GM18867 (cell line): ENCODE data around the gene SOSTDC1.
"Not testable (repeated sequence)": the region's sequence is repeated elsewhere in the genome, so short reads cannot be mapped to it uniquely, and the experiment has no call there.

ENCODE experiments used
- ATAC-seq: cut with Tn5 transposase; IDR thresholded peaks from one replicate; pipeline ENCODE4 v1.9.1; 2021; ENCODE audit warnings: mild to moderate bottlenecking, moderate library complexity; ENCODE audit not compliant: unreplicated experiment

Gene SOSTDC1

DNA sequence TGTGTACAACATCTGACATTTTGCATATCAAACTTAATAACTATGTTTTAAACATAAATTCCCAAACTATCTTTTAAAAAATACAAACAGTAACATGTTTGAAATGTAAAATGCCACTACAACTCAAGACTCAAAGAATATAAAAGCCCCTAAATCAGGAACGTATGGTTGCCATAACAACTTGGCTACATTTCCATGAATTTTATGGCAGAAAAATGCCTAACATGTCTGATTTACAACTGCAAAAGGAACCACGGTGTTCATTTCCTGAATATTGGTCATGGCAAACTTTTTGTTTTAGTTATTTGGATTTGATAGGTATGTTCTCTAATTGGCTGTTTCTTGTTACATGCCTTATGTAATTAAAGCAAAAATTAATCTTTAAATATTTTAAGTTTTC is 2.0 kb downstream of the SOSTDC1 start:
- no peak for ATAC-seq

DNA sequence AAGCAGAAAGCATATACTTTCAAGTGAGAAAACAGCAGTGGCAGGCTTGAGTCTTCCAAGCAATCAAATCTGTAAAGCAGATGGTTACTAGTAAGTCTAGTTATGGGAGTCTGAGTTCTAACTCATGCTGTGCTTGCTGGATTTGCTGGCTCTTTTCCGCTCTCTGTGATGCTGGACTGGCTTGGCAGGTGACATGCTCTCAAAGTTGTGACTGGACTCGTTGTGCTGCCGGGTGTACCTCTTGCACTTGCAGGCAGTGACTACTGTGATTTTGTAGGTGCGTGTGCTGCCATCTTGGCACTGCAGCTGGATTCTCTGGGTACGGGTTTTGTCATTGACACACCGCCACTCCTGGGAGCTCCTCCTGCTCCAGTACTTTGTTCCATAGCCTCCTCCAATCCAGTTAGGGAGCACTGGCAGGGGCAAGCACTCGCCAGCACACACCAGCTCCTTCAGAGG is 3.1 kb downstream of the SOSTDC1 start:
- ATAC-seq: no peak

DNA sequence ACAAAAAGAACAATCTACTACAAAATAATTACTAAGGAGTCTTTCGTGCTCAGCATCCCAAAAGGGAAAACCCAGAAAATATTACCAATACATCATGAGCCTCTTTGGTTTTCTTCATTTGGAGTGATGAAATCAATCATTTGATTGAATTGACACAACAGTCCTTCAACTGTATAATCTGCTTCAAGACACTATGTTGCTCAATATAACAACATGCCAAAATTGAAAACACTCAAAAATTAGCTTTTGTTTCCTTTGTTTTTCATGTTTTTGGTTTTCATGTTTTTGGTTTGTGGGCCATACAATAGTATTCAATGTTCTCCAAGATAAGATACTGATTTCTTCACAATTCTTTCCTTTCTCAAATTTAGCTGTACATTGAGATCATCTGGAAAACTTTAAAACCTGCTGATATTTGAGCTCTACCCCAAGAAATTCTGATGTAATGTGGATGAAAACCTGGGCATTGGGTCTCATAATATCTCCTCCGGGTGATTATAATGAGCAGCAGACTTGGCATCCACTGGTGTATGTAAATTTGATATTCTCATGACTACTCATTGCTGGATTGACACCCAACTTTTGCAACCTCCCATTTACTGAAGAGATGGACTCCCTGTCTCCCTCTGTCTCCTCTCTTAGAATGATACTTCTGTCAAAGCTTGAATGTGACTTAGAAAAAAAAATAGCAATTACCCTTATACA is 4.6 kb downstream of the SOSTDC1 start:
- no peak for ATAC-seq

DNA sequence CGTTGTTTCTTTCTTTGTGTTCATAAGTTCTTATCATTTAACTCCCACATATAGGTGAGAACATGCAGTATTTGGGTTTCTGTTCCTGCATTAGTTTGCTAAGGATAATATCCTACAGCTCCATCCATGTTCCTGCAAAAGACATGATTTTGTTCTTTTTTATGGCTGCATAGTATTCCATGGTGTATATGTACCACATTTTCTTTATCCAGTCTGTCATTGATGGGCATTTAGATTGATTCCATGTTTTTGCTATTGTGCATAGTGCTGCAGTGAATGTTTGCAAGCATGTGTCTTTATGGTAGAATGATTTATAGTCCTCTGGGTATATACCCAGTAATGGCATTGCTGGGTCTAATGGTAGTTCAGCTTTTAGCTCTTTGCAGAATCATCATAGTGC is 9.2 kb downstream of the SOSTDC1 start:
- ATAC-seq: not testable (repeated sequence)

DNA sequence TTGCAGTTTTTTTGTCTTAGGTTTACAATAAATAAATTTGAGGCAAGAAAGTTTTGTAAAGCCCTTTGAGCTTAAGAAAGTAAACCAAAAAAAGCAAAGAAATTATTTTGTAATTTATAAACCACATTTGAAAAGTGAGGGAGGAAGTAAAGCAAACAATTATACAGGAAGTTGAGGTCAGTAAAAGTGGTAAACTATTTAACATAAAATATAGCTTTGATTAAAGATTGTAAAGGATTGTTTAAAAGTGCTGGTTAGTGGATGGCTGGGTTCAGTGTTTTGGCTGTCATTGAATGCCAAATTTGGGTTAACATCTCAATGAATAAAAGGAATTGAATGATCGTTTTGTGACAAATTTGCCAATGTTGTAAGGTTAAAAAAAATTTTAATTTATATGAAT is 9.9 kb downstream of the SOSTDC1 start:
- ATAC-seq: no peak

DNA sequence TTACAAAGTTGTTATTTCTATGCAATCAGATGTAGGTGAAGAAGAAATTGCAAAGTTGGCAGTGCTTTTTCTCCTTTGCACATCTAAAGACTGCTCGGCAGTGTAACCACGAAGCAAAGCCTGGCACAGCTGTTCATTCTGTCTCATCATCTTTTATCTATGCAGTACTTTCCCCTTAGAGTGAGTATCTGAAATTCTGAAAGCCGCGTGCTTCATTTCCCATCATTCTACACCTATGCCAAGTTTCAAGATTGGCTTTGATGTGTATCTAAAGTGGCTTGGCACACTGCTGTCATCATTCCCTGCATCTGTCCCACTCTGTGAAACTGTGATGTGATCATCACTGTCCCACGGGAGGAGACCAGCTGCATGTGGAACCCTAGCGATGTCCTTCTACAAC is 15.2 kb downstream of the SOSTDC1 start:
- ATAC-seq: no peak

DNA sequence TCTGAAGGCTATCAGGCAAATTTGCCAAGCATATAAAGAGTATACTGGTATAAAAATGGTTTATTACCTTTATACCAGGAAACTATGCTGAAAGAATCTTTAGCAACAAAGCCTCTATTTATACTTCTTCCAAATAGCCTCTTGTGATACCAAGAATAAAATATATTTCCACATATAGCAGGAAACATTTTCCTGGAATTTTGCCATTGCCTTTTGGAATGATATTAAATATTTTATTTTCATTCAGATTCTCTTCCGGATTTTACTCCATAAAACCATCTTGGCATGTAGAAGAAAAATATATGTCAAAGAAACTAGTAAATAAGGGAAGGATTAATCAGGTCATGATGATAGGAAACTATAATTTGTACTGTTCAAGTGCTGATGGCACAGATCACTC is 17.7 kb downstream of the SOSTDC1 start:
- no peak for ATAC-seq

DNA sequence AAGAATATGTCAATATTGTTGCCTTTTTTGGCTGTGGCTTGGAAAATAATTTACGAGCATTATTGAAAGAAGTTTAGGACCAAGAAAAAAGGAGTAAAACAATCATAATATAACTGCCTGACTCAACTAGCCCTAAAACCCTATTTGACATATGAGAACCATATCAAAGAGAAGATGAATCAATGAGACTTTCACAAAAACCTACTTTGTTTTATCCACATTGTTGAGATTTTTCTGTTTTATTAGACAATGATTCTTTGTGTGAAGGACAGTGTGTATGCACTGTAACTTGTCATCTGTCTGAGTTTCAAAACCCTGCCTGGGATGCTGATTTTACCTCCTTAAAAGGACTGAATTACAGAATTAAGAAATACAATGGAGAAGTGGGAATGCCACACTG is 19.0 kb downstream of the SOSTDC1 start:
- no peak for ATAC-seq

DNA sequence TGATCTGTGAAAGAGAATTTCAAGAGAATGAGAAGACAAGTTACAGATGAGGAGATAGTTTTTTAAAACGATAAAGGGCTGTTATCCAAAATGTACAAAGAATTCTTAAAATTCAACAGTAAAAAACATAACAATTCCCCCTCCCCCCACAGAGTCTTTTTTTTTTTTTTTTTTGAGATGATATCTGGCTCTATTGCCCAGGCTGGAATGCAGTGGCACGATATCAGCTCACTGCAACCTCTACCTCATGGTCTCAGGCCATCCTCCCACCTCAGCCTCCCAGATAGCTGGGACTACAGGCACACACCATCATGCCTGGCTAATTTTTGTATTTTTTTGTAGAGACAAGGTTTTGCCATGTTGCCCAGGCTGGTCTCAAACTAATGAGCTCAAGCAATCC is 21.7 kb downstream of the SOSTDC1 start:
- not testable (repeated sequence) for ATAC-seq

DNA sequence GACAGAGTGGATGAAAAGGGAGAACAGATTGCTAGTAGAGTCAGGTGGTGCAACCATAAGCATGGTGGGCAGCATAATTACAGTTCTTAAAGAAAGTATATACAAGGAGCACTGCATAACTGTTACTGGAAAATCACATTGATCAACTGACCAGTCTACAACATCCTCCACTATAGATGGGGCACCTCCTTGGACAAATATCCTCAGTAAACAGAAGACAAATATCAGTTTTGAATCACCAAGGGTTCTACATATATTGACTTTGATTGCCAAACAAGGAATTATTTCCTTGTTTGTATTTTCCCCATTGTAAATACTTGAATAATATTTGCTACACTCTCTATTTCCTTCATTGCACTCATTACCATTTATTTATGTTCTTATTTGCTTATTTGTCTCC is 26.6 kb downstream of the SOSTDC1 start:
- no peak for ATAC-seq

DNA sequence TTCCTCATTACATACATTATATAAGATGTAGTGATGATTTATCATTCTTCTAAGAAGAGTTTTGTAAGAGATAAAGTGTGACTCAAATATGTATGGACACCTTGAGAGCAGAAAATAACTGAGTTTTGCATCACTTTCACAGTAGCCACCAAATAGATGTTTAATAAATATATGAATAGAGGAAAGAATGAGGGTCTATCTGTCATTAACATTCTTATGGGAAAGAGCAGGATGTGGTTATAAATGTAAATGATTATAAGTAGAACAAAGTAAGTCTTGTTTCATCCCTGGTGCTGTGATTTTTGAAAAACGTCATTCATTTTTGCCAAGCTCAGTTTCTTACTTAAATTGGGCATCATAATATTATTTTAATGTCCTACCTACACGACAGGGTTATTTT is 29.2 kb downstream of the SOSTDC1 start:
- no peak for ATAC-seq

DNA sequence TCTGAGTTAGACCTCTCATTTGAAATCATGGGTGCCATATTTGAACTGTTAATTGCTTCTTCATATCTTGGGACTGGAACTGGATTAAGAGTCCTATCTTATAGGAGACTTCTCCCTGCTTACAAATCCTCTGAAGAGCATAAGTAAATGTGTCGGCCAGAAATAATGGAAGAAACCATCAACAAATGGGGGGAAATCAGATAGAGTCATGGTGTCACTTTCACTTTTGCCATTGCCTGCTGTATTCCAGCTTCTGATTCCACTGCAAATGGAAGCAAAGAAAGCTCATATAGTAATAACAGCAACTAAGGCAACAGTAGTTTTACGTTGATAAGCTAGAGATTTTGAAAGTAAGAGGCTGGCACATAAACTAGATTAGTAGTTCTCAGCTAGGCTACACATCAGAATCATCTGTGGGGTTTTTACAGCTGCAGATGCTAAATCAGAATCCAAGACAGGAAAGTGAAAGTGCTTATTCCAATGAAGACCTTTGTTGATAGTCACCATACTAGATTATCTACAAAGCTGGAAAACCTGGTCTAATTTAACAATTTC is 31.9 kb downstream of the SOSTDC1 start:
- ATAC-seq: no peak

DNA sequence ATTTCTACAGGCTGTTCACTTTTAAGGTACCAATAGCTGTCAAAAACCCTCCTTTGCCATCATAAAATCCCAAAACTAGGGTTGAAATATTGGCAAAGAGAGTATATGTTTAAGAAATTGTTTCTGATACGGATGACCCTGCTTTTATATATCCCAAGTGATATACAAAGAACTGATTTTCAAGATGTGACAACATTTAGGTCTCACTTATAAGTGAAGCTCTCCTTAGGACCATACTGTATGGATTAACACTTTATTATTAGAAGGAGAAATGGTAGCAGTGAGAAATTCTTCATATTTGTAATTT is 33.2 kb downstream of the SOSTDC1 start:
- no peak for ATAC-seq

DNA sequence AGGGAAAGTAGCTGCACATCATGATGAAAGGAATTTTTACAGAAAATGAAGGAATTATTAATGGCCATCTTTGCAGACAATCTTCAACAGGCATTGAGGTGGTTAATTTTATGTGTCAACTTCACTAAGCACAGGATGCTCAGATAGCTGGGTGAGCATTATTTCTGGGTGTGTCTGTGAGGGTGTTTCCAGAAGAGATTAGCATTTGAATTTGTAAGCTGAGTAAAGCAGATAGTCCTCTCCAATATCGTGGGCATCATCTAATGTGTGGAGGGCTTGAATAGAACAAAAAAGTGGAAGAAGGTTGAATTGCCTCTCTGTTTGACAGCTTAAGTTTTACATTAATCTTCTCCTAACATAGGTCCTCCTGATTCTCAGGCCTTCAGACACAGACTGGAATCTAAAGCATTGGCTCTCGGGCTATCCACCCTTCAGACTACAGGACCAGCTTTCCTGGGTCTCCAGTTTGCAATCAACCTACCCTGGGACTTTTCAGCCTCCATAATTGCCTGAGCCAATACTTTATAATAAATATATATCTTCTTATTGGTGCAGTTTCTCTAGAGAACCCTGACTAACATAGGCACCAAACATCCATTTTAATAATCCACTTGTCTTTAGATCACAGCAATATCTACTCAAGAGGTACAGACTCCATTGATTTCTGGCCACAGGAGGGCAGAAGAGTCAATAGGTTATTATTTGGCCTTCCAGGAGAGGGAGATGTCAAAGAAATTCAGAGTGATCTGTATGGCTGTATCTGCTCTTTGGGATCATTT is 33.7 kb downstream of the SOSTDC1 start:
- no peak for ATAC-seq

DNA sequence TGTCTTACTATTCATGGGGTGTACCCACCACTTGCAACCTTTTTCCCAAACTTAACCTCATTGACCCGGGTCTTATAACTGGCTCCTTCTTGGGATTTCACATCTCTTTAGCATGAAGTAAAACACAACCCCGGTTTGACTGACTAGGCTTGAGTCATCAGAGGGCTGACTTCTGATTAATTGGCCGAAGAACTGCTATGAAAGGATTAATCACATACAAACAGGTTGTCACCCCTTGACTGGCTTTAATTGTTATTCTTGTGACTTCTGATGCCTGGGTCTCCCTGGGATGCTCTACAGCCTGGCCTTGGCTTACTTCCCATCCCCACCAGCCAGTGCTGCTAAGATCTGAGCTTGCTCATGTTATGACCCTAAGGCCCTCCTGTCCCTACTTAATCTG is 35.4 kb downstream of the SOSTDC1 start:
- ATAC-seq: no peak

DNA sequence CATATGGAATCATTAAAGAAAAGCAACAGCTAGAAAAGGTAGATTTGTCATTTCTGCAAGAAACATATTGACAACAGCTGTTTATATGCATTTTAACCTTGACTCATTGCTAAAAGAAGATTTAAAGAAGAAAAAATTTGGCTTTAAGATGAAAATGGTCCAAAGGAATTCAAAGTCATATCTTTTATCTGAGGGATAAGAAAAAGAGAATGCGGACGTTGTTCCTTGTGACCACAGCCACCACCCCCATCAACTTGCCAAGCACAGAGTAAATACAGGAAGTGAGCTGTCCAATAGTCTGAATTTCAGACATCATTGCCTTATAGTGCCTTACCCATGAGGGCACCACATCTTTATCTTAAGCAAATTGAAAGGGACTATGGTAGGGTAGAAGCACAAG is 36.9 kb downstream of the SOSTDC1 start:
- no peak for ATAC-seq

DNA sequence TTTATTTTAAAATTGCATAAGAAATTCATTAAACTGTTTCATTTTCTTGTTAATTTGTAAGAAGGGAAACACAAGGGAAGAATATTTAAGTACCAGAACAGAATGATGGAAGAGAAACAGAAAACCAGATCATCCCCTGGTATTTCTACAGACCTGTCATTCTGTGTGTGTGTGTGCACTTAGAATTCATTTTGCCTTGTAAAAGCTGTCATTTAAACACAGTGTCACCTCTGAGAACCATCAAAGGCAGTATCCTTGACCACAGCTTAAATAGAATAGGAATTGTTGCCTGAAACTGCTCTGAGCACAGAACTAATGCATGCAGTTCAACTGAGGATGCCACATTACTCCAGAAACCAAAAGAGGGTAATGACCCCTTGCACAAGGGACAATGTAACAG is 37.4 kb downstream of the SOSTDC1 start:
- ATAC-seq: no peak

DNA sequence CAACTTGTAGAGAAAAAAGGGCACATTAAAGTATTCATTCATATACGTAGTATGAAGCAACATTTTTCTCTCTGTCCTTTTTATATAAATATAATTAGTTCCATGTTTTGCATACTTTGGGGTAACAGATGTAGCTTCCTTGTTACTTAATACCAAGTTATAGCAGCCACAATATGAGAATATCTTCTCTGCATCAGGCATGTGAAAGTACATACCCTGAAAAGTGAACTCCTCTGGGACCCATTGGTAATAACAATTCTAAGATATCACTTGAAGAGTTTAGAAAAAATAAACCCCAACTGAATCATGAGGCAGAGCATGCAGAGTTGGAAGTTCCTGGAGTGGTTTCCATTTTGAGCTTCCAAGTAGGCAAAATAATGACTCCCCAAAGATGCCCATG is 41.8 kb downstream of the SOSTDC1 start:
- ATAC-seq: no peak

DNA sequence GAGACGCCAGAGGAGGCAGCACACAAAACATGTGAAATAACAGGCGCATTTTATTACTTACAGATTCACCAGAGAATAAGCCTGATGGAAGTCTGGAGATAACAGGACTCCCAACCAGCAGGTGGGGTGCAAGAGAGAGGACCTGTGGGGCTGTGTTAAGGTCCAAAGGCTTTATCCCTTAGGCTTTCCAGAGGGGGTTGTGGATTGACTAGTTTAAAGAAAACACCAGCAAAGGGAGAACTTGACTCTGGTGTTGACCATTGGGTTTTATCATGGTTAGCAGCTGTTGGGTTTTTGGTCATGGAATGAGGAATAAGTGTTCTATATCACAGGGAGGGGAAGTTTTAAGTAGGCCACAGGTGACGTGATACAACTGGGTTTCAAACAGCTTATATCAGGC is 42.6 kb downstream of the SOSTDC1 start:
- ATAC-seq: no peak

DNA sequence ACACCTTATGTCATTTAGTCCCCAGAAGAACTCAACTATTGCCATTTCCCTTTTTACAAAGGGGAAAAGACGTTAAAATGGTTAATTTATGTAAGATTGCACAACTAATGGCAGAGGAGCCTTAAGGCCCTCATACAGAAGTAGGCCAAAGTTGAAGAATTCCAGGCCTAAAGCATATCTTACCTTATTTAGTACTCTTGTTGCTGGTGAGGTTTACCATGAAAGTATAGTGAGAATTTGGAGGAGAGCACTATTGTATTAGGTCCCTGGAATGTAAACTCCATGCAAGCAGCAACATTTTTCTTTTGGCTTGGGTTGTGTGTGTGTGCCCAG is 43.5 kb downstream of the SOSTDC1 start:
- no peak for ATAC-seq

DNA sequence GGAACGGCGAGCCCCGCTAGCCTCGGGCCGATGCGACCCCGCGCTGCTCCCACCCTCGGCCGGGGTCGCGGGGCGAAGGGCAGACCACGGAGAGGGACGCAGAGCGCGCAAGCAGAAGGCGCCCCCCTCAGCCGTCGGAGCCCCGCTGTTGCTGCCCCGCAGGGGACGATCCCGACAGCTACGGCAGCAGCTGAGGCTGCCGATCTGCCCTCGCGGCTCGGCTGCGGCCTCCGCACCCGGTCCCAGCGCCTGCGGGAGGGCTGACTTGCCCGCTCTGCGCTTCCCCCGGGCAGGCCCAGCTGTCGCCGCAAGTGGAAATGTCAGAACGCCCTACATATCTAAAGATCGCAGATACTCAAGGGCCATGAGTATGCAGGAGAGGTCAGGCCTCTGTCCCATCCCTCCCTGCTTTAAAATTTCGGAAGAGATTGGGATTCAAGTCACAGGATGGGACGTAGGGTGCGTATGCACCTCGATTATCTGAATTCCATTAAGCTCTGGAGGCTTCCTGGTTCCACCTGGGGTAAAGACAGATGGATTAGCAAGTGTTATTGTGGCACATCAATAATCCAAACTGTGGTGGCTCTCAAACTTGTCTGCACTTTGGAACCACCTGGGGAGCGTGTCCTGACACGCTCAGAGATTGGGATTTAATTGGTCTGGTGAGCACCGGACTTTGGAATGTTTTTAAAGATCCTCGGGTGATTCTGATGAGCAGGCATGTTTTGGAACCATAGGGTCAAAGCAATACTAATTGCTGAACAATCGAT is 44.0 kb downstream of the SOSTDC1 start, which contains the start of gene CRPPA:
Gene CRPPA (minus strand): TSS at position 206 of the 770 bp plus-strand sequence. CDS start 216 bp downstream, outside the sequence.
- peak; percentile 33 for ATAC-seq
